C4-2B (cell line): ENCODE results near the gene XIAP.

ENCODE experiments used
- CTCF ChIP-seq: fragments of 450-650 bp; conservative IDR thresholded peaks from 2 replicates; pipeline ENCODE4 v1.5.1; 2017; ENCODE audit warnings: mild to moderate bottlenecking
- ZFX ChIP-seq: fragments of 450-650 bp; IDR thresholded peaks from 2 replicates; pipeline ENCODE4 v1.6.1; 2017

GRCh38 chrX:123834116-123834515 lies 25.7 kb upstream of the XIAP start:
- no peak for TF ChIP-seq CTCF
- no peak for TF ChIP-seq ZFX
